Sigmoid colon (tissue), 4 donors: ENCODE measurements around the gene IL1RAPL1.

Experiments
- EP300 ChIP-seq, 4 donors: sonication (generic); formaldehyde crosslinking; IDR thresholded peaks; one replicate each; pipeline ENCODE4 v1.6.1; 2017; ENCODE audit warnings: antibody characterized with exemption in 4 of 4
- TF ChIP-seq, protein P1 (sequence below), 4 experiments: fragments of 450-650 bp in 3 of 4; fragments of 200-600 bp in 1 of 4; IDR thresholded peaks; one replicate each; pipeline ENCODE4 v1.5.1; 2016 to 2019; ENCODE audit warnings: antibody characterized with exemption in 4 of 4, mild to moderate bottlenecking in 3 of 4, moderate library complexity in 2 of 4

- no peak for TF ChIP-seq EP300 (IDR thresholded peaks at IDR 0.05)
- TF ChIP-seq, protein P1, sequence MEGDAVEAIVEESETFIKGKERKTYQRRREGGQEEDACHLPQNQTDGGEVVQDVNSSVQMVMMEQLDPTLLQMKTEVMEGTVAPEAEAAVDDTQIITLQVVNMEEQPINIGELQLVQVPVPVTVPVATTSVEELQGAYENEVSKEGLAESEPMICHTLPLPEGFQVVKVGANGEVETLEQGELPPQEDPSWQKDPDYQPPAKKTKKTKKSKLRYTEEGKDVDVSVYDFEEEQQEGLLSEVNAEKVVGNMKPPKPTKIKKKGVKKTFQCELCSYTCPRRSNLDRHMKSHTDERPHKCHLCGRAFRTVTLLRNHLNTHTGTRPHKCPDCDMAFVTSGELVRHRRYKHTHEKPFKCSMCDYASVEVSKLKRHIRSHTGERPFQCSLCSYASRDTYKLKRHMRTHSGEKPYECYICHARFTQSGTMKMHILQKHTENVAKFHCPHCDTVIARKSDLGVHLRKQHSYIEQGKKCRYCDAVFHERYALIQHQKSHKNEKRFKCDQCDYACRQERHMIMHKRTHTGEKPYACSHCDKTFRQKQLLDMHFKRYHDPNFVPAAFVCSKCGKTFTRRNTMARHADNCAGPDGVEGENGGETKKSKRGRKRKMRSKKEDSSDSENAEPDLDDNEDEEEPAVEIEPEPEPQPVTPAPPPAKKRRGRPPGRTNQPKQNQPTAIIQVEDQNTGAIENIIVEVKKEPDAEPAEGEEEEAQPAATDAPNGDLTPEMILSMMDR (IDR thresholded peaks at IDR 0.05): no peak
Observed at GRCh38 chrX:29148511-29148910, 561.3 kb downstream of the IL1RAPL1 start.
